HG02938 (cell line): ENCODE data around the gene TBC1D12.
"Not testable (repeated sequence)": the region's sequence is repeated elsewhere in the genome, so short reads cannot be mapped to it uniquely, and the experiment has no call there.

Source experiments
- ATAC-seq: cut with Tn5 transposase; IDR thresholded peaks from one replicate; pipeline ENCODE4 v1.9.1; 2021; ENCODE audit warnings: mild to moderate bottlenecking, moderate library complexity; ENCODE audit not compliant: unreplicated experiment

Gene TBC1D12

GRCh38 chr10:94533027-94533426, 130.7 kb downstream of the TBC1D12 start:
- no peak for ATAC-seq

- ATAC-seq = not testable (repeated sequence)
Measured at GRCh38 chr10:94542282-94542681, 139.9 kb downstream of the TBC1D12 start.

- ATAC-seq = peak; percentile 77
Measured at GRCh38 chr10:94545391-94546048, 143.2 kb downstream of the TBC1D12 start, which contains the start of gene HELLS. HELLS (plus strand) TSS chr10:94545788; CDS start chr10:94545922, 134 bp downstream.

- peak; percentile 8 for ATAC-seq
Measured at GRCh38 chr10:94546049-94546900, 143.9 kb downstream of the TBC1D12 start.

GRCh38 chr10:94546901-94547185, 144.5 kb downstream of the TBC1D12 start:
- no peak for ATAC-seq

GRCh38 chr10:94549221-94549620, 146.9 kb downstream of the TBC1D12 start:
- no peak for ATAC-seq

DNA sequence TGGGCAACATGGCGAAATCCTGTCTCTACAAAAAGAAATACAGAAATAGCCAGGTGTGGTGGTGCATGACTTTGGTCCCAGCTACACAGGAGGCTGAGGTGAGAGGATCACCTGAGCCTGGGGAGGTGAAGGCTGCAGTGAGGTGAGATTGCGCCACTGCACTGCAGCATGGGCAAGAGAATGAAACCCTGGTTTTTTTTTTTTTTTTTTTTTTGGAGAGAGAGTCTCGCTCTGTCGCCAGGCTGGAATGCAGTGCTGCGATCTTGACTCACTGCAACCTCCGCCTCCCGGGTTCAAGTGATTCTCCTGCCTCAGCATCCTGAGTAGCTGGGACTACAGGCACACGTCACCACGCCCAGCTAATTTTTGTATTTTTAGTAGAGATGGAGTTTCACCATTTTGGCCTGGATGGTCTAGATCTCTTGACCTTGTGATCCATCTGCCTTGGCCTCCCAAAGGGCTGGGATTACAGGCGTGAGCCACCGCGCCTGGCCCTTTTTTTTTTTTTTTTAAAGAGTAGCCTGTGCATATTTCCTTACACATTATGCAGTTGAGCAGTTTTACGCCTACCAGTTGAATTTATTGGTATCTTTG, 165.5 kb downstream of the TBC1D12 start:
- not testable (repeated sequence) for ATAC-seq

- no peak for ATAC-seq
Measured at GRCh38 chr10:94571081-94571480, 168.7 kb downstream of the TBC1D12 start.

- no peak for ATAC-seq
Measured at GRCh38 chr10:94571528-94571927, 169.2 kb downstream of the TBC1D12 start.

DNA sequence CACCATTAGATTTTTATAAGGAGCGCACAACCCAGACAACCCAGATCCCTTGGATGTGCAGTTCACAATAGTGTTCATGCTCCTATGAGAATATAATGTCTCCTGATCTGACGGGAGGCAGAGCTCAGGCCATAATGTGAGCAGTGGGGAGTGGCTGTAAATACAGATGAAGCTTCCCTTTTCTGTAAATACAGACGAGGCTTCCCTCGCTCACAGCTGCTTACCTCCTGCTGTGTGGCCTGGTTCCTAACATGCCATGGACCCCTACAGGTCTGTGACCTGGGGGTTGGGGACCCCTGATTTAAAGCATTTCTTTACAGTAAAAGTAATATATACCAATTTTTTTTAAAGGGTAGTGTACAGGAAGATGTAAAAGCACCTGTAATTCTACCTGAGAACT, 176.4 kb downstream of the TBC1D12 start:
- ATAC-seq = no peak

- no peak for ATAC-seq
Measured at GRCh38 chr10:94583124-94583523, 180.8 kb downstream of the TBC1D12 start.
